ENCODE measurements around the gene SLC39A13. TPM values are rescaled to one million over a fixed set of nuclear protein-coding genes. Genes with fewer than 3 reads are reported as not detected.

Gene SLC39A13
- total and polyA plus RNA-seq, 2 of the 13 experiments (the other 11 are each of a cell fraction or from before 2014, with no cell fraction given) = 15.3 to 30.5 TPM

DNA sequence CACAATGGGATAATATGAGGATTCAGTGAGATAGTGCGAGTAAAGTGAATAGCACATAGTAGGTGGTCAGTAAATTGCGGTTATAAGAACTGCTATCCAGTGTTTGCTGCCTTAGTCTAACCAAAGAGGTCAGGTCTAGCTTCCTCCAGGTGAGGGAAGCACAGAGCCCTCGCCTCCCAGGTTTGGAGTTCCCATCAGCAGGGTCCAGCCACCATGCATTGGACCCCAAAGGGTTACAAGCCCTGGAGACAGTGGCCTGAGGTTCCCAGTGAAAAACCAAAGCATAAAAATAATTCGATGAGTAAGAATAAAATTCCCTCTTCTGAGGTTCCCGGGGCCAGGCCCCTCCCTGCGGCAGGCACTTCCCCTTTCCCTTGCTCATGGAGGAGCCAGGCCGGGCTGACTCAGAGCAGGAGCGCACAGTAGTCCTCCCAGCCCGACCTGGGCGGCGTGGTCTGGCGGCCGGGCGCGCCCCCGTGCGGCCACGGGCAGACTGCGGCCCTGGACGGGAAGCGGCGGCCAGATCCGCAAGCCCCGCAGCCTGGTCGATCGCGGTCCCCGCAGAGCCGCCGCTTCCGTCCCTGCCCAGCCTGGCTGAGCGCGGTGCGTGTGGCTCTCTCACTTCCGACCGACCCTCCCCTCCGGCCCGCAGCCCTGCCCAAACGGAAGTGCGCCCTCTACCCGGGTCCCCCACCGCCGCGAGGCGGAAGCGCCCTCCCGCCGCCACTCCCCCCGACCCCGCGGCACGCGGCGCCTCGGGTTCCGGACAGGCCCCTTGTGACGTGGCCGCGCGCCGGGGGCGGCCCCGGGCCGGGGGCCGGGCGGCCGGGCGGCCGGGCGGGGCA is at the start of gene SLC39A13 (continued):
- TF ChIP-seq, protein P1, sequence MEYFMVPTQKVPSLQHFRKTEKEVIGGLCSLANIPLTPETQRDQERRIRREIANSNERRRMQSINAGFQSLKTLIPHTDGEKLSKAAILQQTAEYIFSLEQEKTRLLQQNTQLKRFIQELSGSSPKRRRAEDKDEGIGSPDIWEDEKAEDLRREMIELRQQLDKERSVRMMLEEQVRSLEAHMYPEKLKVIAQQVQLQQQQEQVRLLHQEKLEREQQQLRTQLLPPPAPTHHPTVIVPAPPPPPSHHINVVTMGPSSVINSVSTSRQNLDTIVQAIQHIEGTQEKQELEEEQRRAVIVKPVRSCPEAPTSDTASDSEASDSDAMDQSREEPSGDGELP (IDR thresholded peaks at IDR 0.05; ENCODE audit: borderline replicate concordance, low read depth) = no peak; the same call in 1 of the 2 replicates
- TF ChIP-seq, protein P2, sequence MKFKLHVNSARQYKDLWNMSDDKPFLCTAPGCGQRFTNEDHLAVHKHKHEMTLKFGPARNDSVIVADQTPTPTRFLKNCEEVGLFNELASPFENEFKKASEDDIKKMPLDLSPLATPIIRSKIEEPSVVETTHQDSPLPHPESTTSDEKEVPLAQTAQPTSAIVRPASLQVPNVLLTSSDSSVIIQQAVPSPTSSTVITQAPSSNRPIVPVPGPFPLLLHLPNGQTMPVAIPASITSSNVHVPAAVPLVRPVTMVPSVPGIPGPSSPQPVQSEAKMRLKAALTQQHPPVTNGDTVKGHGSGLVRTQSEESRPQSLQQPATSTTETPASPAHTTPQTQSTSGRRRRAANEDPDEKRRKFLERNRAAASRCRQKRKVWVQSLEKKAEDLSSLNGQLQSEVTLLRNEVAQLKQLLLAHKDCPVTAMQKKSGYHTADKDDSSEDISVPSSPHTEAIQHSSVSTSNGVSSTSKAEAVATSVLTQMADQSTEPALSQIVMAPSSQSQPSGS (CRISPR knock-in tag; IDR thresholded peaks at IDR 0.05) = no peak; the same call in 1 of the 2 replicates
- TF ChIP-seq, protein P3, sequence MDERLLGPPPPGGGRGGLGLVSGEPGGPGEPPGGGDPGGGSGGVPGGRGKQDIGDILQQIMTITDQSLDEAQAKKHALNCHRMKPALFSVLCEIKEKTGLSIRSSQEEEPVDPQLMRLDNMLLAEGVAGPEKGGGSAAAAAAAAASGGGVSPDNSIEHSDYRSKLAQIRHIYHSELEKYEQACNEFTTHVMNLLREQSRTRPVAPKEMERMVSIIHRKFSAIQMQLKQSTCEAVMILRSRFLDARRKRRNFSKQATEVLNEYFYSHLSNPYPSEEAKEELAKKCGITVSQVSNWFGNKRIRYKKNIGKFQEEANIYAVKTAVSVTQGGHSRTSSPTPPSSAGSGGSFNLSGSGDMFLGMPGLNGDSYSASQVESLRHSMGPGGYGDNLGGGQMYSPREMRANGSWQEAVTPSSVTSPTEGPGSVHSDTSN (CRISPR knock-in tag; IDR thresholded peaks at IDR 0.05) = no peak
- TF ChIP-seq, protein P4, sequence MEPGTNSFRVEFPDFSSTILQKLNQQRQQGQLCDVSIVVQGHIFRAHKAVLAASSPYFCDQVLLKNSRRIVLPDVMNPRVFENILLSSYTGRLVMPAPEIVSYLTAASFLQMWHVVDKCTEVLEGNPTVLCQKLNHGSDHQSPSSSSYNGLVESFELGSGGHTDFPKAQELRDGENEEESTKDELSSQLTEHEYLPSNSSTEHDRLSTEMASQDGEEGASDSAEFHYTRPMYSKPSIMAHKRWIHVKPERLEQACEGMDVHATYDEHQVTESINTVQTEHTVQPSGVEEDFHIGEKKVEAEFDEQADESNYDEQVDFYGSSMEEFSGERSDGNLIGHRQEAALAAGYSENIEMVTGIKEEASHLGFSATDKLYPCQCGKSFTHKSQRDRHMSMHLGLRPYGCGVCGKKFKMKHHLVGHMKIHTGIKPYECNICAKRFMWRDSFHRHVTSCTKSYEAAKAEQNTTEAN (CRISPR knock-in tag; conservative IDR thresholded peaks at IDR 0.05) = peak; percentile 62; the same call in 1 of the 2 replicates
- peak; percentile 70; the same call in 1 of the 2 replicates for TF ChIP-seq ZSCAN20 (CRISPR knock-in tag; IDR thresholded peaks at IDR 0.05; ENCODE audit: borderline replicate concordance)
- TF ChIP-seq ZNF34 (CRISPR knock-in tag; IDR thresholded peaks at IDR 0.05; ENCODE audit: borderline replicate concordance) = peak; percentile 85; the same call in 1 of the 2 replicates
- TF ChIP-seq POLR2G (IDR thresholded peaks at IDR 0.05; ENCODE audit: low read depth, low read length) = peak; percentile 85
- TF ChIP-seq TBX3 (IDR thresholded peaks at IDR 0.05; ENCODE audit: borderline replicate concordance) = no peak
- TF ChIP-seq TBP (CRISPR knock-in tag; IDR thresholded peaks at IDR 0.05) = peak; percentile 60; the same call in 1 of the 2 replicates
- peak; percentile 46 for TF ChIP-seq SRSF1 (optimal IDR thresholded peaks at IDR 0.05; ENCODE audit: low read depth, low read length)
- no peak for TF ChIP-seq FOXP1 (IDR thresholded peaks at IDR 0.05)
- TF ChIP-seq FOXP1 (CRISPR knock-in tag; IDR thresholded peaks at IDR 0.05) = no peak
- peak; percentile 63; the same call in 1 of the 2 replicates for TF ChIP-seq NFKB2 (CRISPR knock-in tag; IDR thresholded peaks at IDR 0.05; ENCODE audit: borderline replicate concordance)
- peak; percentile 42; the same call in 1 of the 2 replicates for TF ChIP-seq KDM5A (IDR thresholded peaks at IDR 0.05; ENCODE audit: borderline replicate concordance, low read length)
- TF ChIP-seq, protein P5, sequence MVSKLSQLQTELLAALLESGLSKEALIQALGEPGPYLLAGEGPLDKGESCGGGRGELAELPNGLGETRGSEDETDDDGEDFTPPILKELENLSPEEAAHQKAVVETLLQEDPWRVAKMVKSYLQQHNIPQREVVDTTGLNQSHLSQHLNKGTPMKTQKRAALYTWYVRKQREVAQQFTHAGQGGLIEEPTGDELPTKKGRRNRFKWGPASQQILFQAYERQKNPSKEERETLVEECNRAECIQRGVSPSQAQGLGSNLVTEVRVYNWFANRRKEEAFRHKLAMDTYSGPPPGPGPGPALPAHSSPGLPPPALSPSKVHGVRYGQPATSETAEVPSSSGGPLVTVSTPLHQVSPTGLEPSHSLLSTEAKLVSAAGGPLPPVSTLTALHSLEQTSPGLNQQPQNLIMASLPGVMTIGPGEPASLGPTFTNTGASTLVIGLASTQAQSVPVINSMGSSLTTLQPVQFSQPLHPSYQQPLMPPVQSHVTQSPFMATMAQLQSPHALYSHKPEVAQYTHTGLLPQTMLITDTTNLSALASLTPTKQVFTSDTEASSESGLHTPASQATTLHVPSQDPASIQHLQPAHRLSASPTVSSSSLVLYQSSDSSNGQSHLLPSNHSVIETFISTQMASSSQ (IDR thresholded peaks at IDR 0.05; ENCODE audit: low read depth) = no peak
- TF ChIP-seq, protein P5 (CRISPR knock-in tag; IDR thresholded peaks at IDR 0.05; ENCODE audit: borderline replicate concordance) = peak; percentile 76; the same call in 1 of the 2 replicates
